ENCODE results near the gene CD74. TPM values are rescaled to one million over a fixed set of nuclear protein-coding genes. Genes with fewer than 3 reads are reported as not detected.

The CD74 gene
- total RNA-seq, 1 experiment from 2014 or later: 53.3 TPM

DNA sequence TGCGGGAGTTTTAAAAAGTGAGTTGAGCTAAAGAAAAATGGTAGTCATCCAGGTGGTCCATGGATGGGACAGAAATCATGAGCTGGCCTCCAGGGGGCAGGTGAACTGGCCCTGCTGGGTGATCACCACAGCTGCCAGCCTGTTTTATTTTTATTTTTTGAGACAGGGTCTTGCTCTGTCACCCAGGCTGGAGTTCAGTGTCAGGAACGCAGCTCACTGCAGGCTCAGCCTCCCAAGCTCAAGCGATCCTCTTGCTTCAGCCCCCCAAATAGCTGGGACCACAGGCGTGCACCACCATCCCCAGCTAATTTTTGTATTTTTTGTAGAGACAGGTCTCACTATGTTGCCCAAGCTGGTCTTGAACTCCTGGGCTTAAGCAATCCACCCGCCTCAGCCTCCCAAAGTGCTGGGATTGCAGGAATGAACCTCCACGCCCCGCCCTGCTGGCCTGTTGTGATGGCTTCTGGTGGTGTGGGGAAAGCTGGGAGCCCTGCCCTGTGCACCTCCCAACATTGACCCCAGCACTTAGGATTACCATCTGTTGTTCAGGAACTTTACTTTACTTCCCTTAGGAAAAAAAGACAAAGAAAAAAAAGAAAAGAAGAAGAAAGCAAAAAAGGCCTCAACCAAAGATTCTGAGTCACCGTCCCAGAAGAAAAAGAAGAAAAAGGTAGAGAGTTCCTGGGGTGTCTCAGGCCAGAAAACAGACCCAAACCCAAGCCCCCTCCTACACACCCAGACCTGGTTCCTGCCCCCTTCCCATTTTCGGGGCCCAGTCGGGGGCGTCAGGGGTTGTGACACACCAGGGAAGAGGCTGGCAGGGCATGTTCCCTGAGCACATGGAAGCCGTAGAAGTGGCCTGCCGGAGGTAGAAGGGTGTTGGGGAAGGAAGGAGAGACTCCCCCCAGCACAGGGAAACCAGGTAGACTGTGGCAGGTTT is 14.7 kb downstream of the CD74 start:
- no peak for DNase-seq (ENCODE audit: low read depth)

DNA sequence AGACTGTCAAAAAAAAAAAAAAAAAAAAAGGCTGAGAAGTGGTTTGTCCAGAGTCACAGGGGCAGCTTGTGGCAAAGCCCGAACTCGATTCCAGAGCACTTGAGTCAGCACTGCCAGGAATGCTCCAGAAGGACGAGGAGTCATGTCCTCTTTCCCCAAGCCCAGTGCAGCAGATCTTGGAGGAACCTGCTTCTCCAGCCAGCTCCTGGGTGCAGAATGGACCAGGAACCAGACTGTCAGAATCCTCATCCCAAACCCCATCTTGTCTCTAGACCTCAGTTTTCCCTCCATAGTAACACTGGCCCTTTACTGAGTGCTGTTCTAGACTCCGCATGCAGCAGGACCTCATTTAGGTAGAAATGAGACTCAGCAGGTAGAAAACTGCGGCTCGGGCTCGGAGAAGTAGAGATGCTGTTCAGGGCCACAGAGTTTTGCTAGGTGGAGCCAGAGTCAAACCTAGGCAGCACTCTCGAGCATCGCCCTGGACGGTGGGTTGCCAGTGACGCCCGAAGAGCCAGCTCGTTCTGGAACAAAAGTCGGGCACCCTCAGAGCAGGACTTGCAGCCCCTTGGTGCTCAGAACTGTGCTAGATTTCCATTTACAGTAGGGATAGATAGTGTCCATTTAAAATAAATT is 15.4 kb downstream of the CD74 start:
- DNase-seq (ENCODE audit: low read depth): no peak

DNA sequence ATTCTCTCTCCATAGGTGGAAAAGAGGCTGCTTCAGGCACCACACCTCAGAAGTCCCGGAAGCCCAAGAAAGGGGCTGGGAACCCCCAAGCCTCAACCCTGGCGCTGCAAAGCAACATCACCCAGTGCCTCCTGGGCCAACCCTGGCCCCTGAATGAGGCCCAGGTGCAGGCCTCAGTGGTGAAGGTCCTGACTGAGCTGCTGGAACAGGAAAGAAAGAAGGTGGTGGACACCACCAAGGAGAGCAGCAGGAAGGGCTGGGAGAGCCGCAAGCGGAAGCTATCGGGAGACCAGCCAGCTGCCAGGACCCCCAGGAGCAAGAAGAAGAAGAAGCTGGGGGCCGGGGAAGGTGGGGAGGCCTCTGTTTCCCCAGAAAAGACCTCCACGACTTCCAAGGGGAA is 16.4 kb downstream of the CD74 start:
- no peak for DNase-seq (ENCODE audit: low read depth)

DNA sequence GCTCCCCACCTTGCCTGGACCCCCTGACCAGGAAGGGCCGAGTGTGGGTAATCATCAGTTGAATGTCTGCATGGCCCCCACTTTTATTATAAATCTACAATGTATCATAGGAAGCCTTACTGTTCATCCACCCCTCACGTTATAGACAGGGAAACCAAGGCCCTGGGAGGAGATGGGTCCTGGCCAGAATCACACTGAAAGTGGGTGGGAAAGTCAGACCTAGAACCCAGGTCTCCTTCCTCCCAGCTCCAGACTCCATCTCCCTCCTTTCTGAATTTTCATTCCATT is 17.1 kb downstream of the CD74 start:
- no peak for DNase-seq (ENCODE audit: low read depth)

DNA sequence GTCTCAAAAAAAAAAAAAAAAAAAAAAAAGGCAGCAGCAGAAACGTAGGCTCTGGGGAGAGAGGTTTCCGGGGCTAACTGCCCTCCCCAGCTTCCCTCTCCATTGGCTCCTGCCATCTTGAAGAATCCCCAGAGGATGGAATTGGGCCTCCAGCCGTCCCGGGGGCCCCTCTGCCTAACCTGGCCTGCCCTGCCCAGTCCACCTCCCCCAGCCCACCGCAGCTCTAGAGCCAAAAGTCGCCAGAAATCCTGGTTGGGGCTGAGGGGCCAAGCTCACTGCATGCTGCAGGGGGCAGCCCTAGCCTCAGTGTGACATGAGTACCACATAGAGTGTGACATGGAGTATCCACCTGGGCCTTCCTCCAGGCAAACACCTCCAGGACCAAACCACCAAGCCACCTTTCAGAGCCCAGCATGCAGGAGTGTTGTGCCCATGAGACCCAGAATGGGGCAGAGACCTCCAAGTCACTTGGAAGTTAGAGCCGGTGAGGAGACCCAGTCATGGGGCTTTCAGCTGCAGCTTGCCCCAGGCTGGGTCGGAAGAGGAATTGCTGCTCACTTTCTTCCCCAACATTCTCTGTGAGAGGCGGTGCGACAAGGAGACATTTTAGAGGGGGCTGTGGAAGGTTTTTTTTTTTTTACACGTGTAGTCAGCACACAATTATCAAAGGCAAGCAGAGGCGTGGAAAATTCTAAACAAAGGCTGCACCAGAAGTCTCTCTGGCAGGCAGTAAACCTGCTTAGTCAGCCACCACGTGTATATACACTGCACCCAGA is 17.6 kb downstream of the CD74 start:
- DNase-seq (ENCODE audit: low read depth): no peak

DNA sequence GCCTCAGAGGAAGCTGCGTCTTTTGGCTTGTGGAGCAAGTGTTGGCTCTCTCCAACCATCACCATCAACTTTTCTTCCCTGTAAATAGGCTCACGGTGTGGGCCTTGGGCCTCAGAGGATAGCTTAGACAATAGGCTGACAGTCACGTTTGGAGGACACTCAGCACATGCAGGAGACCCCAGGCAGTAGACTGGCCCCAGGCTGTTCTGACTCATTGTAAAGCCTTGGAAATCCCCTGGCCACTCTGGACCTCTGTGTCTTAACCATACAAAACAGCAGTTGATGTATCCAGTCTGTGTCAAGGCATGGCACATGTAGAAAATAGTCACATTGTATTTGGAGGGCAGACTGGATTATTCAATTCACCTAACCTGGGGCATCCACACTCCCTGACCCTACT is 18.6 kb downstream of the CD74 start:
- peak; percentile 88 for DNase-seq (ENCODE audit: low read depth)

DNA sequence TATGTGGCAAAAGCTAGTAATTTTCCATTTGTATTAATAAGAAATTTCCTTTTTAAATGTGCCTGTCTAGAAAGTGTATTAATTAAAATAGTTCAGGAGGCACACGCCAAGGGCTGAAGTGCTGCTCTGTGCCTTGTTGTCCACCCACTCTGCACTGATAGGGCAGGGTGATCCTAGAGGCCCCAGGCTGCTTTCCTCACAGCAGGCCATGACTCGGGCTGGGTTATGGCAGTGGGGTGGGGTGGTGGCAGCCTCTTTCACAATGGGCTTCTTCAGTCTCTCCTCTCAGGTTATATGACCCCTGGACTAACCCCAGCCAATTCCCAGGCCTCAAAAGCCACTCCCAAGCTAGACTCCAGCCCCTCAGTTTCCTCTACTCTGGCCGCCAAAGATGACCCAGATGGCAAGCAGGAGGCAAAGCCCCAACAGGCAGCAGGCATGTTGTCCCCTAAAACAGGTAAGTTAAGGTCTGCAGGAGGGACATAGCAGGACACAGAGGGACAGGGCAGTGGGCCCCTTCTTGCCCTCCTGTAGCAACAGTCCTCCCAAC is 19.5 kb downstream of the CD74 start:
- no peak for DNase-seq (ENCODE audit: low read depth)

DNA sequence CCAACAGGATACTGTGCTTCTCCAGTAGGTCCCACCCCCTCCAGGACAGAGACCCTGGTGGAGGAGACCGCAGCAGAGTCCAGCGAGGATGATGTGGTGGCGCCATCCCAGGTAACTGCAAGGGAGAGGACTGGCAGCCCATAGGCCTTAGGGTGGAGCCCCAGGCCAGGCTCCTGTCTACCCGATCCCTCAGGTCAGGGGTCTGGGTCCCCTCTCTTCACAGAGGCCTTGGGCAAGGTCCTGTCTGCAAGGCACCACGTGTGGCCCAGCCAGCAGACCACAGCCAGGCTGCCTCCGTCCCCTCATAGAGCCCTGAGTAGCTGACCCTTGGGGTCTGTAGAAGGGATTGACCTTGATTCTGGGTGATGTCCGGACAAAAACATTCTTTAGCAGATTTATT is 20.0 kb downstream of the CD74 start:
- no peak for DNase-seq (ENCODE audit: low read depth)

DNA sequence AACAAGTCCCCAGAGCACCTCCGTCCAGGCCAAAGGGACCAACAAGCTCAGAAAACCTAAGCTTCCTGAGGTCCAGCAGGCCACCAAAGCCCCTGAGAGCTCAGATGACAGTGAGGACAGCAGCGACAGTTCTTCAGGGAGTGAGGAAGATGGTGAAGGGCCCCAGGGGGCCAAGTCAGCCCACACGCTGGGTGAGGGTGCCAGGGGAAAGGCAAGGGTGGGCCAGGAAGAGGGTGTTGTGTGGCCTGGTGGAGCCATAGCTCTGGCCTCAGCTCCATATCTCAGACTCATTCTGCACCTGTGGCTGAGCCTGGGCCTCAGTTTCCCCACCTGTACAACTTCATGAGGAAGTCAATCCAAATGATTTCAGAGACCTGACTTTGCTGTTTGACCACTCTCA is 20.7 kb downstream of the CD74 start:
- DNase-seq (ENCODE audit: low read depth): no peak

DNA sequence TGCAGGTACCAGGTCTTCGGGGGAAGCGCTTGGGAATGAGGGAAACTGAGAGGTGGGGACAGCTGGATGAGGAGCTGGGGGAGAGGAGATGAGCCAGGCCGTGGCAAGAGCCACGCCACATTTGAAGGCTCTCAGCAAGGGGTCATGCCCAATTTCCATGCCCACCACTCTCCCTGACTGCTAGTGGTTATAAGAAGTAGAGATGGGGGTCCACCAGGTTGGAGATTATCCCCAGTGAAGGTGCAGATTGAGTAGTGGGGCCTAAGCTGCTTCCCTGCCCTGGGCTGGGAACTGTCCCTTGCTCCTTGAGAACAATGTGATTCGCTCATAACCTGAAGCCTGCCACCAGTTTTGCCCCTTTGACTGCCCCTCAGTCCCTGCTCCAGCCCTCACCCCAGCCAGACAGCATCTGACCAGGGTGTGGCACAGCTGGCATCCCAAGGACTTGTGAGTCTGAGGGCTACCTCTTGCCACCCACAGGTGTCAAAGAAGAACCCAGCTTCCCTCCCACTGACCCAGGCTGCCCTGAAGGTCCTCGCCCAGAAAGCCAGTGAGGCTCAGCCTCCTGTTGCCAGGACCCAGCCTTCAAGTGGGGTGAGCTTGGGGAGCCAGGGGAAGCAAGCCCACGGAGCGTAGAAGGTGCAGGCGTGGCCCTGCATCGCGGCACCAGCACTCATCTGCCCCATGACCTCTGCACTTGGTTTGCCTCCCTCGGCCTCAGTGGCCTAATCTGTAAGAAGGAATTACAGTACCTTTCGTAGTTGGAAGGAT is 21.5 kb downstream of the CD74 start:
- no peak for DNase-seq (ENCODE audit: low read depth)

DNA sequence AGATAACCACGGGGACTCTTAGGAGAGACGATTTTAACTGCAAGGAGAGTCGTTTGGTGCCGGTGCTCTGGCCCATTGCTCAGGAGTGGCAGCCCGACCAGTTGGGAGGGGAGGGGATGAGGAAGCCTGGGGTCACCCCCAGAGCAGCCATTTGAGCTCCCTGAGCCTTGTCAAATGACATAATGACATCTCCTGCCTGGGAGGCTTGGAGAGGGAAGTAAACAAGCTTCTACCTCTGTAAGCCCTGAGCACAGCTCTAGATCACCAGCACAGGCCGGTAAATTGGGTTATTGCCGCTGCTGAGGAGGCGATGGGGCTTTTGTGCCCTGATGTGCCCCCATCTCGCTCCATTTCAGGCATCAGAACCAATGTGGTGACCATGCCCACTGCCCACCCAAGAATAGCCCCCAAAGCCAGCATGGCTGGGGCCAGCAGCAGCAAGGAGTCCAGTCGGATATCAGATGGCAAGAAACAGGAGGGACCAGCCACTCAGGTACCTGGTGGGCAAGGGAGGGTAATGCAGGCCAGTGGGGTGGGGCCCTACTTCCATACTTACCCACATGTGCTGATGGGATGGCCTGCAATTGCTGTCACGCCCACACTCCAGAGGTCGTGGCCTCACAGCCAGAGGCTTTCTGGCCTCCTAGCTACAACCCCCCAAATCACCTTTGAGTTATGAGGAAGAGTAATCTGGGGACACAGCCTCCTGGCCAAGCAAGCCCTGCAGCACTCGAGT is 23.0 kb downstream of the CD74 start:
- DNase-seq (ENCODE audit: low read depth): no peak

DNA sequence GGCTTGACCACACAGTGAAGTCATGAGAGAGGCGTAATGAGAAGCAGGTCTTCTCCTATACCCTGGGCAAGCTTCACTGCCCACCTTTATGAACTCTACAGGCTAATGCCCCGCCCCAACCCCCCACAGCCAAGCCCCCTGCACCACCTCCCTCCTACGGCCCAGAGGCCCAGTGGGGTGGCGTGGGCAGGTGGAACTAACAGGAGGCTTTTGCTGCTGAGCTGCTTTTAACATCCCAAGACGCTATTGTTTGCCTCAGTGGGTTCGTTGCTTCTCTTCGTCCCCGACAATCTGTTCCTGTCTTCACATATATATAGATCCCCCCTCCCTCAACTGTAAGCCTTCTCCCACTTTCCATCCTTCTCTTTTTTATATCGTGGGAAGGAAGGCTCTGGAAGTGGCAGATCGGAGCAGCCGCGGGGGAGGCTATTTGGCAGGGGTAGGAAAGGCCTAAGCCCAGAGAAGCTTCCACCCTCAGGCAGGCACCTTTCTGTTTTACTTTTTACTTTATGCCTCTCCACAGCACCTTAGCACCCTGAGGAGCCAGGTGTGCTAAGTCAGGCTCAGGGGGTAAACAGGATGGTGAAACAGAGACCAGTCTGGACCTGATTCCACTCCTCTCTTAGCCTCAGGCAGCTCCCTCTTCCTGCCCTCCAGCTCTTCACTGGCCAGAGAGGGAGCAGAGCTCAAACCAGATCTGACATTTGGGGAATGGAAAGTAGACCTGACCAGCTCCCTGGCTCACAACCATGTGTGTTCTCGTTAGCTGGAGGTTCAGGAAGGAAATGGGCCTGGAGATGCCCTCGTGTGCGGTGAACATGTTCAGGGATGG is 26.5 kb downstream of the CD74 start:
- no peak for DNase-seq (ENCODE audit: low read depth)

DNA sequence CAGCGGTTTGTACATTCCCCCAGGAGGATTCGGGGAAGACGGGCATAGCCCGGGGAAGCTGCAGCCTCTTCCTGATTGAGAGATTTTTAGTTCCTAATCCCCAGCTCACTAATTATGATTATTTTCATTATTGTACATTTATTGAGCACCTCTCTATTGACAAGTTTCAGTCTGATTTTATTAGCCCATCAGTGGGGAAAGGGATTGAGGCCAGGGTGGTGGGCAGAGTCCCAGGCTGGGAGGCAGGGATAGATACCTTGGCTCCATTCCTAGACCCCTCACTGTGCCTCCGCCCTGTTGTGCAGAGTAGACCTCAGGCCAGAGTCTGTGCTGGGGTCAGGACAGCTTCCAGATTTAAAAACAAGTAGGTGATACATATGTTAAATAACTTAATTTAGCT is 28.0 kb downstream of the CD74 start:
- DNase-seq (ENCODE audit: low read depth): no peak

DNA sequence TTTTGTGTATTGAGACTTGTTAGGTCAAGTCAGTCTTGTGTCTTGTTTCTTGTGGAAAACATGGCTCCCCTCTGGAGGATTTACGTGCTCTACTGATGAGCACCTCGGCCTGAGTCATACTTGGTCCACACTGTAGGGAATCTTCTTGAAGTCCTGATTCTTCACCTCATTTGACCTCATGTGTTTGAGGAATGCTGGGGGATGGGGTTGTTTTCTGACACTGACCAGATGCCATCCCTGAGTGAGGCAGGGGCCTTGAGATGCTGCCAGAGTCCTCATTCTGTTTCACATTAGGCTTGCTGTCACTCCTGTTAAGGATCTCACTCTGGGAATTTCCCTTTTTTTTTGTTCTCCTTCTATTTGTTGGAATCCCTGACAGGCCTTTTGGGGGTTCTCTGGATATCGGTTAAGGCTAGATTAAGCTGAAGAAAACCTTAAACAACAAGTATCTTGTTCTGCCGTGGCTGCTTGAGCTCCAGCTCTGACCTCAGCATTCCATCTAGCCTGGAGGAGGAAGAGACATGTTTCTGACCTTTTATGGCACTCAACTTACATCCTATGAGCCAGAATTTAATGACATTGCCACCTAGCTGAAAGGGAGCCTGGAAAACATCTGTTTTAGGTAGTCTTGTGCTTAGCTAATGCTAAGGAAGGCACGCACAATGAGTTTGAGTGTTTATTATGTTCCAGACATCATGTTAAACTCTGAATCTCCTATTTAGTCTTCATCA is 34.6 kb downstream of the CD74 start:
- DNase-seq (ENCODE audit: low read depth): peak; percentile 95

DNA sequence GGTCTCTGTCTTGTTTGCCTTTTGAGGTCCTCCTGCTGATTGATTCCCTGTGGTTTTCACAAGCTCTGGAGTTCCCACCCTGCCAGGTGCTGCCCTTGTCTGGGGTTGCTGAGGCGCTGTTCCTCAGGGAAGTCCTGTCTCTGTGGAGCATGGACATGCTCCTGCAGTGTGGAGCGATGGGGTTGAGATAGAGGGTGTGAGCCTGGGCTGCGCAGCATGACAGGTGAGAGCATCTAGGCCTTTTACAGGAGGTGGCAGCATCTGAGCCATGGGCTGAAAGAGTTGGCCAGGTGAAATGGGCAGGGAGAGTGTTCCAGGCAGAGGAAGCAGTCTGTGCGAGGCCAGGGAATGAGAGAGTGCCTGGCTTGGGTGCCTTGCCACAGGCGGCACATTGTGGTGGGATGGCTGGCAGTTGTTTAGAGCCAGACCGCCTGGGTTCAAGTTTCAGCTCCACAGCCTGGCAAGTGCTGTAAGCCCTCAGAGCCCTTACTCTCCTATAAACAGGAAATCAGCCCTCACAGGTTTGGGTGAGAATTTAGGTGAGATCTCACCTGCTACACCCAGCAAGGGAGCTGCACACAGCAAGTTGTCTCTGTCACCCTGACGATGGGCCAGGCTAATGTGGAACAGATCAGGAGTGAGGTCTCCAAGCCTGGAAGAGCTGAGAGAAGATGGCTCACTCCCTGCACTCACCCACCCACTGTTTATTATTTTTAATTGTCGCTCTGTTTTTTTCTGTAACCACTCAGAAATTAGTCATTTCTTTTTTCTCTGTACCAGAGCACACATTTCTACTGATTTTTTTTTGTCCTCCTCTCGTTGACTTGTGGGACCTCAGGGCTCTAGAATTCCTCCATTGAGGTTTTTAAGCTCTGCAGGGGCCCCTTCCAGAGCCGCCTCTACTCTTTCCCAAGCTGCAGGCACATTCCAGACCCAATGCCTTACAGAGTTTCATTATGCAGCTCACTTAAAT is 35.6 kb downstream of the CD74 start:
- DNase-seq (ENCODE audit: low read depth): peak; percentile 63

DNA sequence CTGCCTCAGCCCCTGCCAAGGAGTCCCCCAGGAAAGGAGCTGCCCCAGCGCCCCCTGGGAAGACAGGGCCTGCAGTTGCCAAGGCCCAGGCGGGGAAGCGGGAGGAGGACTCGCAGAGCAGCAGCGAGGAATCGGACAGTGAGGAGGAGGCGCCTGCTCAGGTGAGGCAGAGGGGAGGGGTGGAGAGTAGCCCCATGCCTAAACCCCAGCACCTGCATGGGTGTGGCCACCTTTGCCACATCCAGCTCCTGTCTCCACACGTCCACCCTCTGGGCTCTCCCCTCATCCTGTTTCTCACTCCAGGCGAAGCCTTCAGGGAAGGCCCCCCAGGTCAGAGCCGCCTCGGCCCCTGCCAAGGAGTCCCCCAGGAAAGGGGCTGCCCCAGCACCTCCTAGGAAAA is 38.1 kb downstream of the CD74 start:
- DNase-seq (ENCODE audit: low read depth): no peak

DNA sequence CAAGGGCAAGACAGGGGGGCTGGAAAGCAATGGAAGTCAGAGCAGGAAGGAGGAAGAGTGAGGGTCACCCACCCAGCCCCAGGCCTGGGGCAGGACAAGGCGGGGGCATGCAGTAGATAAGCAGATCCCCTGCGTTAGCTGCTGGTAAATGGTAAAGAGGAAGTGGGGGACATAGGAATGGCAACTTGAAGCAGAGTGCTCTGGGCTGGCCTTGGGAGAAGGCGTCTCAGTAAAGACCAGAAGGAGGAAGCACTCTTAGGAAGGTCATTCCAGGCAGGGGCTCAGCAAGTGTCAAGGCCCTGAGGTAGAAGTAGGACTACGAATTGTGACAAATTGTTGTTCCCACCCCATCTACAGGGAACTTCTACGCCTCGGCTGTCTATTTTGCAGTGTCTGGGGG is 40.1 kb downstream of the CD74 start:
- DNase-seq (ENCODE audit: low read depth): no peak

DNA sequence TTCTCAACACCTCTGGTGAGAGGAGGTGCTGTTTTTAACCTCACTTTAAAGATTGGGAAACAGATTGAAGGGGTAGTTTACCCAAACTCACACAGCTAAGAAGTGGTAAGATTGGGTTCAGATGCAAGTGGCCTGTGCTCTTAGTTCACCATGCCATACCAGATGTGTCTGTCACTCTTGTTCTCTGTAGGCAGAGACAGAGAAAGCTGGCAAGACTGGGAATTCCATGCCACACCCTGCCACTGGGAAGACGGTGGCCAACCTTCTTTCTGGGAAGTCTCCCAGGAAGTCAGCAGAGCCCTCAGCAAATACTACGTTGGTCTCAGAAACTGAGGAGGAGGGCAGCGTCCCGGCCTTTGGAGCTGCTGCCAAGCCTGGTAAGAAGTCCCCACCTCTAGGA is 44.2 kb downstream of the CD74 start:
- no peak for DNase-seq (ENCODE audit: low read depth)
